SK-N-SH treated with all-trans-retinoic acid at 6 μM for 48 hours (cell line): ENCODE results near the gene DTNA.

Experiments
- ATAC-seq: fragments of 200-7000 bp; cut with Tn5 transposase; 3 replicates; pipeline ENCODE4 v1.9.1; 2020; ENCODE audit warnings: mild to moderate bottlenecking, moderate library complexity
- ARNTL ChIP-seq: fragments of 450-650 bp; formaldehyde crosslinking; IDR thresholded peaks from 2 replicates; pipeline ENCODE4 v1.5.0; 2020; ENCODE audit warnings: low read depth, mild to moderate bottlenecking, moderate library complexity, borderline replicate concordance
- BACH2 ChIP-seq: fragments of 250-450 bp; sonication (Bioruptor Pico); IDR thresholded peaks from 2 replicates; pipeline ENCODE4 v1.9.0; 2021; ENCODE audit warnings: mild to moderate bottlenecking, borderline replicate concordance
- CREB5 ChIP-seq: fragments of 250-450 bp; sonication (Bioruptor Pico); IDR thresholded peaks from 2 replicates; pipeline ENCODE4 v1.5.1; 2020; ENCODE audit warnings: low read depth, mild to moderate bottlenecking, moderate library complexity
- CSRNP3 ChIP-seq: fragments of 250-450 bp; sonication (Bioruptor Pico); IDR thresholded peaks from 2 replicates; pipeline ENCODE4 v1.5.1; 2021; ENCODE audit warnings: mild to moderate bottlenecking, moderate library complexity
- ESRRG ChIP-seq: fragments of 250-450 bp; sonication (Bioruptor Pico); IDR thresholded peaks from 2 replicates; pipeline ENCODE4 v1.6.1; 2021; ENCODE audit warnings: mild to moderate bottlenecking
- GLIS3 ChIP-seq: fragments of 250-450 bp; sonication (Bioruptor Pico); IDR thresholded peaks from 2 replicates; pipeline ENCODE4 v1.5.0; 2020; ENCODE audit warnings: mild to moderate bottlenecking, moderate library complexity
- ISL1 ChIP-seq: fragments of 250-450 bp; sonication (Bioruptor Pico); IDR thresholded peaks from 2 replicates; pipeline ENCODE4 v2.1.2; 2022; ENCODE audit warnings: mild to moderate bottlenecking, moderate library complexity
- OSR1 ChIP-seq: fragments of 250-450 bp; sonication (Bioruptor Pico); IDR thresholded peaks from 2 replicates; pipeline ENCODE4 v1.8.0; 2022; ENCODE audit warnings: moderate library complexity, mild to moderate bottlenecking, inconsistent platforms
- PPARA ChIP-seq: fragments of 250-450 bp; sonication (Bioruptor Pico); IDR thresholded peaks from 2 replicates; pipeline ENCODE4 v1.5.0; 2020; ENCODE audit warnings: mild to moderate bottlenecking, borderline replicate concordance
- RARB ChIP-seq: fragments of 250-450 bp; sonication (Bioruptor Pico); IDR thresholded peaks from 2 replicates; pipeline ENCODE4 v1.8.0; 2021; ENCODE audit warnings: mild to moderate bottlenecking, moderate library complexity
- SNAI2 ChIP-seq: fragments of 250-450 bp; sonication (Bioruptor Pico); IDR thresholded peaks from 2 replicates; pipeline ENCODE4 v1.5.0; 2020; ENCODE audit warnings: mild to moderate bottlenecking, moderate library complexity
- TCF4 ChIP-seq: fragments of 250-450 bp; sonication (Bioruptor Pico); IDR thresholded peaks from 2 replicates; pipeline ENCODE4 v1.8.0; 2021; ENCODE audit warnings: mild to moderate bottlenecking, moderate library complexity, borderline replicate concordance
- TOX ChIP-seq: fragments of 250-450 bp; sonication (Bioruptor Pico); IDR thresholded peaks from 2 replicates; pipeline ENCODE4 v1.8.0; 2021; ENCODE audit warnings: mild to moderate bottlenecking, moderate library complexity, borderline replicate concordance
- TSHZ2 ChIP-seq: fragments of 250-450 bp; sonication (Bioruptor Pico); IDR thresholded peaks from 2 replicates; pipeline ENCODE4 v1.5.0; 2020; ENCODE audit warnings: mild to moderate bottlenecking, moderate library complexity
- ZC3H10 ChIP-seq: fragments of 250-450 bp; sonication (Bioruptor Pico); IDR thresholded peaks from 2 replicates; pipeline ENCODE4 v1.5.1; 2021; ENCODE audit warnings: mild to moderate bottlenecking, moderate library complexity
- ZFP3 ChIP-seq: fragments of 250-450 bp; sonication (Bioruptor Pico); IDR thresholded peaks from 2 replicates; pipeline ENCODE4 v1.5.0; 2020; ENCODE audit warnings: mild to moderate bottlenecking, moderate library complexity
- ZNF565 ChIP-seq: fragments of 450-650 bp; formaldehyde crosslinking; conservative IDR thresholded peaks from 2 replicates; pipeline ENCODE4 v1.5.0; 2020; ENCODE audit warnings: low read depth, mild to moderate bottlenecking, moderate library complexity
- ZNF70 ChIP-seq: fragments of 450-650 bp; formaldehyde crosslinking; IDR thresholded peaks from 2 replicates; pipeline ENCODE4 v1.5.0; 2020; ENCODE audit warnings: mild to moderate bottlenecking, moderate library complexity

Gene DTNA

GRCh38 chr18:34858188-34858587 is 148.1 kb downstream of the DTNA start:
- ATAC-seq, result no peak
- TF ChIP-seq GLIS3 (CRISPR knock-in tag) (no peak), TSHZ2 (no peak), TOX (CRISPR knock-in tag) (no peak), ZFP3 (CRISPR knock-in tag) (no peak), SNAI2 (CRISPR knock-in tag) (no peak), PPARA (no peak), ZNF70 (CRISPR knock-in tag) (no peak), CREB5 (no peak), ZC3H10 (CRISPR knock-in tag) (no peak), TCF4 (CRISPR knock-in tag) (no peak), ARNTL (CRISPR knock-in tag) (no peak), OSR1 (CRISPR knock-in tag) (no peak), BACH2 (CRISPR knock-in tag) (no peak), ESRRG (no peak)

- no peak for ATAC-seq
- TF ChIP-seq SNAI2 (CRISPR knock-in tag) (no peak), ESRRG (no peak), TOX (CRISPR knock-in tag) (no peak)
Observed at GRCh38 chr18:34859496-34859895, 149.4 kb downstream of the DTNA start.

- TF ChIP-seq TSHZ2 (no peak), GLIS3 (CRISPR knock-in tag) (no peak), ZFP3 (CRISPR knock-in tag) (no peak), OSR1 (CRISPR knock-in tag) (no peak), RARB (CRISPR knock-in tag) (no peak)
- ATAC-seq, result no peak
Observed at GRCh38 chr18:34862561-34862960, 152.5 kb downstream of the DTNA start.

- TF ChIP-seq ZNF565 (CRISPR knock-in tag), result no peak
- TF ChIP-seq BACH2 (CRISPR knock-in tag), result no peak
- TF ChIP-seq CREB5, result no peak
- no peak for TF ChIP-seq ESRRG
- no peak for TF ChIP-seq ZC3H10 (CRISPR knock-in tag)
- TF ChIP-seq ISL1 (CRISPR knock-in tag), result no peak
- TF ChIP-seq TOX (CRISPR knock-in tag), result no peak
- TF ChIP-seq TSHZ2, result no peak
- no peak for TF ChIP-seq CSRNP3
- no peak for TF ChIP-seq ARNTL (CRISPR knock-in tag)
- ATAC-seq, result no peak
Observed at GRCh38 chr18:34863702-34864101, 153.6 kb downstream of the DTNA start.
